ENCODE results near the gene SLC9B2. TPM values are rescaled to one million over a fixed set of nuclear protein-coding genes. Genes with fewer than 3 reads are reported as not detected.
A peak's percentile ranks its signal among the peaks of the same experiment; 100 is the strongest.

The SLC9B2 gene
- total RNA-seq, 4 donors from 2014 or later = 16.9 to 56.1 (median 24.7) TPM

DNA sequence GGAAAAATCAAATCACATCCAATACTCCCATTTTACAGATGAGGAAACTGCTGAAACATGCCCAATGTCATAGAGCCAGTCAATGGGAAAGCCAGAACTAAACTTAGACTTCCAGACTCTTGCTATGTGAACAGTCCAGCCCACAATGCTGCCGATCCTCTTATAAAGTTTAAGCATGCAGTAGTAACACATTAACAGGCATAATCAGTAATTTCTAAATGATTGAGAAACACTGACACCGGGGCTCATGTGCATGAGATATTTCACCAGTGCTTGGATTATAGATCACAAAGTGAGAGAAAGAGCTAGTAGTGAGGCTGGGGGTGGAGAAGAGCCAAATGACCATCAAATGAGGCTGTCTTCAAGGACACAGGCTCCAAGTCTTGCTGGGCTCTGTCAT, 20.6 kb upstream of the SLC9B2 start:
- TF ChIP-seq, protein P1, sequence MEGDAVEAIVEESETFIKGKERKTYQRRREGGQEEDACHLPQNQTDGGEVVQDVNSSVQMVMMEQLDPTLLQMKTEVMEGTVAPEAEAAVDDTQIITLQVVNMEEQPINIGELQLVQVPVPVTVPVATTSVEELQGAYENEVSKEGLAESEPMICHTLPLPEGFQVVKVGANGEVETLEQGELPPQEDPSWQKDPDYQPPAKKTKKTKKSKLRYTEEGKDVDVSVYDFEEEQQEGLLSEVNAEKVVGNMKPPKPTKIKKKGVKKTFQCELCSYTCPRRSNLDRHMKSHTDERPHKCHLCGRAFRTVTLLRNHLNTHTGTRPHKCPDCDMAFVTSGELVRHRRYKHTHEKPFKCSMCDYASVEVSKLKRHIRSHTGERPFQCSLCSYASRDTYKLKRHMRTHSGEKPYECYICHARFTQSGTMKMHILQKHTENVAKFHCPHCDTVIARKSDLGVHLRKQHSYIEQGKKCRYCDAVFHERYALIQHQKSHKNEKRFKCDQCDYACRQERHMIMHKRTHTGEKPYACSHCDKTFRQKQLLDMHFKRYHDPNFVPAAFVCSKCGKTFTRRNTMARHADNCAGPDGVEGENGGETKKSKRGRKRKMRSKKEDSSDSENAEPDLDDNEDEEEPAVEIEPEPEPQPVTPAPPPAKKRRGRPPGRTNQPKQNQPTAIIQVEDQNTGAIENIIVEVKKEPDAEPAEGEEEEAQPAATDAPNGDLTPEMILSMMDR (IDR thresholded peaks at IDR 0.05) = no peak
- DNase-seq (ENCODE audit: low spot score) = no peak
- no peak for ATAC-seq (ENCODE audit: low FRiP score)

GRCh38 chr4:103095080-103095479, 18.5 kb upstream of the SLC9B2 start:
- TF ChIP-seq, protein P1 (IDR thresholded peaks at IDR 0.05) = no peak
- DNase-seq (ENCODE audit: low spot score) = no peak
- no peak for ATAC-seq (ENCODE audit: low FRiP score)

DNA sequence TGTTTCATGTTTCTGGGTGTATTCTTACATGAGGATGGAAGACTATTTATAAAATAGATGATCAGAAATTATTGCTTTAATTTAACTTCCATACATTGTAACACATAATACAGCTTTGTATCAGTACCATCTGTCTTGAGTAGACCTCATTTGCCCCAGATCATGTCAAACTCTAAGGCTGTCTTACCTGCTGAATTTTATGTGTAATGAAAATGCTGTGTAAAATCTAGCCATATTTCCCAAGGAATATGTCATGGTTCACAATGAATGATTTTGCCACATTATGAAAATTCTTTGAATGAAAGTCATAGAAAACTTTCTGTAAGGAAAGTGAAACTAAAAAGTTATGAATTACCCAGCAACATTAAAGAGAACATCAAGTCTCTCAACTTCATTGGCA, 15.7 kb upstream of the SLC9B2 start:
- ATAC-seq (ENCODE audit: low FRiP score) (no peak), DNase-seq (ENCODE audit: low spot score) (no peak)
- TF ChIP-seq, protein P1 (IDR thresholded peaks at IDR 0.05) = no peak

DNA sequence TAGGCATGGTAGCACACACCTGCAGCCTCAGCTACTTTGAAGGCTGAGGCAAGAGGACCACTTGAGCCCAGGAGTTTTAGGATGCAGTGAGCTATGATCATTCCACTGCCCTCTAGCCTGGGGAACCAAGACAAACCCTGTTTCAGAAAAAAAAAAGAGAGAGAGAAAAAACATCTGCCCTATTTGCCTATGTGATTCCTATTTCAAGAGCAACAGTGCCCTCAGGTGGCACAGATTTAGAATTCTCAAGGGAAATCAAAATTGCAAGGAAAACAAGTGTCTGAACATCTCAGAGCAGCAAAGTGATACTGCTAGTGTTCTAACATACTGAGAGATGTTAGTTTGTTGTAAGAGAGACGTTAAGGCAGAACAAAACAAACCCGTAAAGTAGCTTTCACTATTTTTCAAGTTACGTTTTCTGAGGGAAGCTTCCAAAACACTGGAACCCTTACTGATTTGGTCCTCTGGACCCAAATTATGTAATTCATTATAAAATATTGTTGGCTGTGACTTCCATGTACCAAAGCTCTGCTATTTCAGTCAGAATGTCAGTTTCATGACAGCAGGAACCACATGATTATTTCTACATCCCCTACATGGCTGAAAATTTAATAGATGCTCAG, 15.2 kb upstream of the SLC9B2 start:
- TF ChIP-seq, protein P1 (IDR thresholded peaks at IDR 0.05) = no peak
- ATAC-seq (ENCODE audit: low FRiP score) (peak; percentile 44), DNase-seq (ENCODE audit: low spot score) (no peak)

GRCh38 chr4:103089481-103089880, 12.9 kb upstream of the SLC9B2 start:
- no peak for DNase-seq (ENCODE audit: low spot score)
- ATAC-seq (ENCODE audit: low FRiP score) = no peak
- TF ChIP-seq, protein P1 (IDR thresholded peaks at IDR 0.05) = no peak

DNA sequence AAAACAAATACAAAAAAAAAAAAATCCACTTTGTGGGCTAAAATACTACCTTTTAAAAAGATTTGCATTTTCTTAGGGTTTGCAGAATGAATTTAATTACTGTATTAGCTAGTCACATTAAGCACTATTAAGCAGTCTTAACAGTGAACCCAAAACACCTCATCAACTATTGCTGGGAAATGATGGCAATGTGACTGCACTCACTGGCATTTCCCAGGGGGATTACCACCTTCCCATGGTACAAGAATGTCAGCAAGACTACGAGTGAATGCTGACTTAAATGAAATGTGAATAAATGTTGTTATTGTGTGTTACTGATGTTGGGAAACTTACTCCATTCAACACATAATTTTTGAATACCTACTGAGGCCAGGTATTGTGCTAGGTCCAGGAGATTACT, 10.0 kb upstream of the SLC9B2 start:
- DNase-seq (ENCODE audit: low spot score) (no peak), ATAC-seq (ENCODE audit: low FRiP score) (no peak)
- TF ChIP-seq, protein P1 (IDR thresholded peaks at IDR 0.05) = no peak

DNA sequence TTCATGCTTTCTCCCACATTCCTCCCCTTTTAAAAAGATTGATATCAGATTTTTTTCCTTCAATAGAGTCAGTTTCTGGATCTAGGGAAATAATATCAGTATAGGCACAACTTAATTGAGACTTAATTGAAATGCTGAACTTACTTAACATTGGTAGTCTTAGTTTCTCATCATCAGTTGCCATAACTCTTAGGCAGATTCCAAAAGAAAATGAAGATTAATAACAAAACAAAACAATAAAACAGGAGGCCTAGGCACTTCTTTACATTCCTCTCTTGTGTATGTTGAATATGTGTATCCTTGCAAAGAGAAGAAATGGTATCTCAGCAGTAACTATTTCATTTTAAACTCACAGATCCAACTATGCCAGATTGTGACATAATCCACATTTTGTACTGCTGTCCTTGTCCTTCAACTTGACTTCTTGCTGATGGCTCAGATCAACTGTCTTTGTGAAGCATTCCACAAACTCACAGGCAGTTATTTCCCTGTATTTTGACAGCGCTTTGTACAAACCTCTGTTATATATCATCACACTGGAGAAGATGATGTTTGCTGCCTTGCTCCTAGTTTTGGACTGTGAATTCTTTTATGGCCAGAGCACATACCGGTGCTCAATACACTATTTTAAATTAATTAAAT, 9.1 kb upstream of the SLC9B2 start:
- ATAC-seq (ENCODE audit: low FRiP score) (no peak), DNase-seq (ENCODE audit: low spot score) (no peak)
- TF ChIP-seq, protein P1 (IDR thresholded peaks at IDR 0.05) = no peak
